Nephron progenitor cell (in vitro differentiated cells): Measurements from ENCODE around the gene BRCC3.

Source experiments
- DNase-seq: peaks from one replicate; pipeline ENCODE4 v3.0.0; 2021
- H3K27ac Mint-ChIP-seq: 2 replicates; pipeline ENCODE4 v1.8.0; 2021; ENCODE audit warnings: mild to moderate bottlenecking, moderate library complexity, mixed read lengths
- H3K27me3 Mint-ChIP-seq: 2 replicates; pipeline ENCODE4 v1.8.0; 2021; ENCODE audit warnings: mild to moderate bottlenecking, low read depth, mixed read lengths; ENCODE audit not compliant: poor library complexity
- H3K36me3 Mint-ChIP-seq: 2 replicates; pipeline ENCODE4 v1.8.0; 2021; ENCODE audit warnings: low read depth, mixed read lengths
- H3K4me1 Mint-ChIP-seq: 2 replicates; pipeline ENCODE4 v1.8.0; 2021; ENCODE audit warnings: mixed read lengths
- H3K4me3 Mint-ChIP-seq: 2 replicates; pipeline ENCODE4 v1.8.0; 2021; ENCODE audit warnings: mild to moderate bottlenecking, moderate library complexity, mixed read lengths
- H3K9me3 Mint-ChIP-seq: 2 replicates; pipeline ENCODE4 v1.8.0; 2021; ENCODE audit warnings: mild to moderate bottlenecking, moderate library complexity, mixed read lengths
- TF ChIP-seq, protein P1 (sequence below): fragments of 200-600 bp; sonication (generic); IDR thresholded peaks from 2 replicates; pipeline ENCODE4 v1.5.0; 2021; ENCODE audit warnings: antibody characterized with exemption

Gene BRCC3

DNA sequence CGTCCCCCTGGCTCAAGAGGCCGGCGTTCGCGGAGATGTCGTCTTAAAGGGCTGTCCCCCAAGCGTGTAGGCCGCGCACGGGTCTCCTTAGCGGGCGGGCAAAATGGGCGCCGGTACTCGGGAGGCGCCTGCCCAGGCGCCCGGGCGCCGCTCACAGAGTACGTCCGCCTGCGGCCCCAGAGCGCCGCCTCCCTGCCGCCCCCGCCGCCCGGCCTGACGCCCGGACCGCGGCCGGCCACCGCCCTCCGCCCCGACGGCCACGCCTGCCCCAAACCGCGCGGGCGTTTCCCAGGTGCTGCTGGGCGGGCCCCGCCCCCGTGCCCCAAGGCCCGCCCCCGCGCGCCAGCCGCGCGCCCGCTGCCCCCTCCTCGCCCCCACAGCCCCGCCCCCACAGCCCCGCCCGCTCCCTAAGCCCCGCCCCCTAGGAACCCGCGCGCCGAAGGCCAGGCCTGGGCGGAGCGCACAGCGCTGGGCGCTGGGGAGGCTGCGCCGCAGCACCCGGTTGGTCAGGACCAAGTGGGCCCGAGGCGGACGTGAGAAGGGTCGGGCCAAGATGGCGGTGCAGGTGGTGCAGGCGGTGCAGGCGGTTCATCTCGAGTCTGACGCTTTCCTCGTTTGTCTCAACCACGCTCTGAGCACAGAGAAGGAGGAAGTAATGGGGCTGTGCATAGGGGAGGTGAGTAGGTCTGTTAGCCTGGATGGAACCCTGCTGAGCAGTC is at the start of gene BRCC3, which contains the start of the genes CMC4 and MTCP1:
Gene BRCC3 (plus strand): TSS at position 534 of the 719 bp plus-strand sequence. CDS start 20 bp downstream, at position 554.
Gene CMC4 (minus strand): TSS at position 162 of the 719 bp plus-strand sequence. CDS start 7,113 bp downstream, outside the sequence.
Gene MTCP1 (minus strand): TSS at position 162 of the 719 bp plus-strand sequence. CDS start 5,126 bp downstream, outside the sequence.
- peak within 1 kb of the TSS; percentile 90 for H3K4me3 Mint-ChIP-seq
- H3K27me3 Mint-ChIP-seq, result no peaks in the 10 kb centered on the region
- peaks cover 33% of the 10 kb centered on the region for H3K9me3 Mint-ChIP-seq
- peaks cover 43% of the 10 kb centered on the region for H3K4me1 Mint-ChIP-seq
- H3K36me3 Mint-ChIP-seq, result peaks cover 26% of the 10 kb centered on the region
- TF ChIP-seq, protein P1, sequence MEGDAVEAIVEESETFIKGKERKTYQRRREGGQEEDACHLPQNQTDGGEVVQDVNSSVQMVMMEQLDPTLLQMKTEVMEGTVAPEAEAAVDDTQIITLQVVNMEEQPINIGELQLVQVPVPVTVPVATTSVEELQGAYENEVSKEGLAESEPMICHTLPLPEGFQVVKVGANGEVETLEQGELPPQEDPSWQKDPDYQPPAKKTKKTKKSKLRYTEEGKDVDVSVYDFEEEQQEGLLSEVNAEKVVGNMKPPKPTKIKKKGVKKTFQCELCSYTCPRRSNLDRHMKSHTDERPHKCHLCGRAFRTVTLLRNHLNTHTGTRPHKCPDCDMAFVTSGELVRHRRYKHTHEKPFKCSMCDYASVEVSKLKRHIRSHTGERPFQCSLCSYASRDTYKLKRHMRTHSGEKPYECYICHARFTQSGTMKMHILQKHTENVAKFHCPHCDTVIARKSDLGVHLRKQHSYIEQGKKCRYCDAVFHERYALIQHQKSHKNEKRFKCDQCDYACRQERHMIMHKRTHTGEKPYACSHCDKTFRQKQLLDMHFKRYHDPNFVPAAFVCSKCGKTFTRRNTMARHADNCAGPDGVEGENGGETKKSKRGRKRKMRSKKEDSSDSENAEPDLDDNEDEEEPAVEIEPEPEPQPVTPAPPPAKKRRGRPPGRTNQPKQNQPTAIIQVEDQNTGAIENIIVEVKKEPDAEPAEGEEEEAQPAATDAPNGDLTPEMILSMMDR, result no peak
- H3K27ac Mint-ChIP-seq, result peak within 1 kb of the TSS; percentile 71
- DNase-seq, result peak; percentile 76

DNA sequence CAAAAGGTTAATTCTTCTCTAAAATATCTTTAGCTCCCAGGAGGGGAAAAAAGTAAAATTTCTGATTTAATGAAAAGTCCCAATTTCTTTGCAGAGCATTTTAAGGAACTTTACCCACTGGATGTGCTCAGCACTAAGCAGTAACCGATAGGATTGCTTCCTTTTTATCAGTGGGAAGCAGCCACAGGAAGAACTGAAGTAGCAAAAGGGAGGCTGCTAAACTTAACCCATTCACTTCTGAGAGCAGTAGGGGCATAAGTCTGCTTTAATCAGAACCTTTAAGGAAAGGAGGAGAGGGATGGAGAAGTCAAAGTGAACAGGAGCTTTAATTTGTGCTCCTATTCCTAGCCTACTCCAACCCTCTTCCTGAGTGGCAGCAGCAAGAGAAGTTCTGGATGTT is 48.7 kb upstream of the BRCC3 start, which contains the start of gene F8:
Gene F8 (minus strand): TSS at position 139 of the 400 bp plus-strand sequence. CDS start 171 bp downstream, outside the sequence.
- no peaks in the 10 kb centered on the region for H3K4me1 Mint-ChIP-seq
- no peak within 1 kb of the TSS for H3K4me3 Mint-ChIP-seq
- DNase-seq, result no peak
- TF ChIP-seq, protein P1, result no peak
- no peak within 1 kb of the TSS for H3K27ac Mint-ChIP-seq
- peaks cover 18% of the 10 kb centered on the region for H3K9me3 Mint-ChIP-seq
- no peaks in the 10 kb centered on the region for H3K27me3 Mint-ChIP-seq
- no peaks in the 10 kb centered on the region for H3K36me3 Mint-ChIP-seq

- Mint-ChIP-seq H3K27me3 (no peaks in the 10 kb centered on the region), H3K36me3 (no peaks in the 10 kb centered on the region), H3K9me3 (peaks cover 28% of the 10 kb centered on the region), H3K4me3 (no peak overlapping the region), H3K4me1 (peaks cover 12% of the 10 kb centered on the region), H3K27ac (no peak overlapping the region)
- TF ChIP-seq, protein P1, result no peak
- DNase-seq, result no peak
Observed at GRCh38 chrX:155023907-155024833, 47.1 kb upstream of the BRCC3 start.

DNA sequence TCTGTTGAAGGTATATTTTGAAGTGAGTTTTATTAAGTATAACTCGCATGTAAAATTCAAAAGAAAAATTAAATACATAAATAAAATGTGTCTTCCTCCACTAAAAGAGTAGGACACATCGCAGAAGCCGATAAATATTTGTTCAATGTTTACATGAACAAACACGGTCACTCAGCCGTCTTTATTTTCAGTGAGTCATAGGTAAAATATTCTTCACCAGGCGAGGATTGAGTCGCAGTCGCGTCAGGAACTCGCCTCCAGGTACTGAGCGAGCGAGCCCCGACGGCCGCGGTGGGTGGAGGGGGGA is 44.9 kb upstream of the BRCC3 start:
- H3K4me3 Mint-ChIP-seq, result peak overlapping the region; percentile 83
- TF ChIP-seq, protein P1, result no peak
- H3K9me3 Mint-ChIP-seq, result peaks cover 42% of the 10 kb centered on the region
- H3K27ac Mint-ChIP-seq, result peak overlapping the region; percentile 90
- peaks cover 6% of the 10 kb centered on the region for H3K36me3 Mint-ChIP-seq
- no peaks in the 10 kb centered on the region for H3K27me3 Mint-ChIP-seq
- no peak for DNase-seq
- peaks cover 12% of the 10 kb centered on the region for H3K4me1 Mint-ChIP-seq

DNA sequence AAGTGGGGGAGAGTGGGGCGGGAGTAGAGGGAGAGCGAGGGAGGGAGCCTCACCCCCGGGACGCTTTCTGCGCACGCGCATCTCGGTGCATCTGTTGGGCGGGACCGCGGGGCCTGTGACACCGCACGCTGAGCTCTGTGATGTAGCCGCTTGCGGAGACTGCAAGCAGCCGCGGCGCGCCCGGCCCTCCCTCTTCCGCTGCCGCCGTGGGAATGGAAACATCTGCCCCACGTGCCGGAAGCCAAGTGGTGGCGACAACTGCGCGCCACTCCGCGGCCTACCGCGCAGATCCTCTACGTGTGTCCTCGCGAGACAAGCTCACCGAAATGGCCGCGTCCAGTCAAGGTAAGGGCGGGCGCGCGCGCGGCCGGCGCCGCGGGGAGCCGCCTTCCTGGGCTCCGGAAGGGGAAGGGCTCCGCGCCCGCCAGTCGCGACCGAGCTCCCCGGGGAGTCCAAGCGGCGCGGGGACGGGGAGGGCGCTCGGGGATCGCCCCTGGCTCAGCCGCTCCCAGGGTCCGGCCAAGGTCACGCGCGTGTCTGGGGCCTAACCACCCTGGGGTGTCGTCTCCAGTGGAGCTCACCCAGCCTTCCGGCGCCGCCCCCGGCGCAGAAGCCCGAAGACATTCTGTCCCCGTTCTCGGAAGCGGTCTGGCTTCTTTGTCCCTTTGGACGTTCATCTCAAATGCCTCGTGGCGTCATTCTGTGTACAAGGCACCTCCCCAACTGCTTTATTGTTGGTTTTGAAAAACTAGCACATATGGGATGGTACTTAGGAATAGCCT is 44.4 kb upstream of the BRCC3 start, which contains the start of gene FUNDC2:
Gene FUNDC2 (plus strand): TSS at position 118 of the 782 bp plus-strand sequence. CDS start 95 bp downstream, at position 213.
- Mint-ChIP-seq H3K4me3 (peak within 1 kb of the TSS; percentile 88), H3K36me3 (peaks cover 11% of the 10 kb centered on the region)
- TF ChIP-seq, protein P1, result no peak

More for the DNA sequence above, 44.4 kb upstream of the BRCC3 start, which contains the start of gene FUNDC2:
- peaks cover 46% of the 10 kb centered on the region for H3K9me3 Mint-ChIP-seq
- peak; percentile 88 for DNase-seq
- no peaks in the 10 kb centered on the region for H3K27me3 Mint-ChIP-seq
- peak within 1 kb of the TSS; percentile 98 for H3K27ac Mint-ChIP-seq
- peaks cover 12% of the 10 kb centered on the region for H3K4me1 Mint-ChIP-seq
